ENCODE data around the gene HS3ST3A1.

The HS3ST3A1 gene

DNA sequence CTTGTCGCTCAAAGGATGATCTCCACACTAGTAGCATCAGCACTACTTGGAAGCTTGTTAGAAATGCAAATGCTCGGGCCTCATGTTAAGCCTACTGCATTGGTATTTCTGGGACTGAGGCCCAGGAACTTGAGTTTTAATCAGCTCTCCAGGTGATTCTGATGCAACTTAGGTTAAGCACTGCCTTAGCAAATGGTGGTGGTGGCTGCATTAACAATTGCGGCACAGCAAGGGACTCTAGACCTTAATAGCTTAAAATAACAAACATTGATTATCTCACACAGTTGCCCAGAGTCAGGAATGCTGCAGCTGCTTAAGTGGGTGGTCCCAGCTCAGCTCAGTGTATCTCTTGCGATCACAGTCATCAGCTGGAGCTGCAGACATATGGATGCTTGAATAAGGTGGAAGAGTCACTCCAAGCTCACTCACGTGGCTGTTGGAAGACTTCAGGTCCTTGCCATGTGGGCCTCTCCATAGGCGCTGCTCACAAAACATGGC is 25.8 kb downstream of the HS3ST3A1 start:
- TF ChIP-seq, protein P1, sequence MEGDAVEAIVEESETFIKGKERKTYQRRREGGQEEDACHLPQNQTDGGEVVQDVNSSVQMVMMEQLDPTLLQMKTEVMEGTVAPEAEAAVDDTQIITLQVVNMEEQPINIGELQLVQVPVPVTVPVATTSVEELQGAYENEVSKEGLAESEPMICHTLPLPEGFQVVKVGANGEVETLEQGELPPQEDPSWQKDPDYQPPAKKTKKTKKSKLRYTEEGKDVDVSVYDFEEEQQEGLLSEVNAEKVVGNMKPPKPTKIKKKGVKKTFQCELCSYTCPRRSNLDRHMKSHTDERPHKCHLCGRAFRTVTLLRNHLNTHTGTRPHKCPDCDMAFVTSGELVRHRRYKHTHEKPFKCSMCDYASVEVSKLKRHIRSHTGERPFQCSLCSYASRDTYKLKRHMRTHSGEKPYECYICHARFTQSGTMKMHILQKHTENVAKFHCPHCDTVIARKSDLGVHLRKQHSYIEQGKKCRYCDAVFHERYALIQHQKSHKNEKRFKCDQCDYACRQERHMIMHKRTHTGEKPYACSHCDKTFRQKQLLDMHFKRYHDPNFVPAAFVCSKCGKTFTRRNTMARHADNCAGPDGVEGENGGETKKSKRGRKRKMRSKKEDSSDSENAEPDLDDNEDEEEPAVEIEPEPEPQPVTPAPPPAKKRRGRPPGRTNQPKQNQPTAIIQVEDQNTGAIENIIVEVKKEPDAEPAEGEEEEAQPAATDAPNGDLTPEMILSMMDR (IDR thresholded peaks at IDR 0.05): no peak
- Histone ChIP-seq H3K4me1 (no peaks in the 10 kb centered on the region), H3K9ac (no peak overlapping the region), H3K27ac (no peak overlapping the region), H3K4me3 (ENCODE audit: low read depth, low read length) (no peak overlapping the region), H3K4me2 (ENCODE audit: low read length) (no peak overlapping the region), H3K27me3 (ENCODE audit: control insufficient read depth, insufficient read depth, low read length) (no peaks in the 10 kb centered on the region), H2AFZ (no peak overlapping the region), H3K36me3 (ENCODE audit: control insufficient read depth, insufficient read depth, low read length) (no peaks in the 10 kb centered on the region), H3K79me2 (no peaks in the 10 kb centered on the region), H3K9me3 (ENCODE audit: control insufficient read depth, low read length) (no peaks in the 10 kb centered on the region)

DNA sequence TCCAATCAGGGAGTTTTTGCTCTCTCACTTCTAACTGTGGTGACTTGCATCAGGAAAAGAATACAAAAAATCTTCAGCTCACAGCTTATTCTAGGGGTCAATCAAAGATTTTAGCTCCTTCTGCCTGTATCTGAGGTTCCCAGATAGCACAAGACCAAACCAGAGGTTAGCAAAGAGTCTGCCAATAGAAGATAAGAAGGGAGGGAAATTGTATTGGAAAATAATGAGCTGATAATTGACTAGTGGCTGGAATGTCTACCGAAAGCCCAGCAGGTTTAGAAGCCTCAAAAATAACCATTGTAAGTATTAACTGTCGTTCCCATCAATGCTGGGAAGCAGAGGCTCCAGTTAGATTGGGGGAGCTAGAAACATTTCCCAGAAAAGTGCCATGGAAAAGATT is 26.3 kb downstream of the HS3ST3A1 start:
- Histone ChIP-seq H3K9ac (no peak overlapping the region), H3K27me3 (ENCODE audit: control insufficient read depth, insufficient read depth, low read length) (no peaks in the 10 kb centered on the region), H3K4me2 (ENCODE audit: low read length) (no peak overlapping the region), H3K4me1 (no peaks in the 10 kb centered on the region), H3K36me3 (ENCODE audit: control insufficient read depth, insufficient read depth, low read length) (no peaks in the 10 kb centered on the region), H2AFZ (no peak overlapping the region), H3K9me3 (ENCODE audit: control insufficient read depth, low read length) (no peaks in the 10 kb centered on the region), H3K27ac (no peak overlapping the region), H3K4me3 (ENCODE audit: low read depth, low read length) (no peak overlapping the region), H3K79me2 (no peaks in the 10 kb centered on the region)
- TF ChIP-seq, protein P1 (IDR thresholded peaks at IDR 0.05): no peak

DNA sequence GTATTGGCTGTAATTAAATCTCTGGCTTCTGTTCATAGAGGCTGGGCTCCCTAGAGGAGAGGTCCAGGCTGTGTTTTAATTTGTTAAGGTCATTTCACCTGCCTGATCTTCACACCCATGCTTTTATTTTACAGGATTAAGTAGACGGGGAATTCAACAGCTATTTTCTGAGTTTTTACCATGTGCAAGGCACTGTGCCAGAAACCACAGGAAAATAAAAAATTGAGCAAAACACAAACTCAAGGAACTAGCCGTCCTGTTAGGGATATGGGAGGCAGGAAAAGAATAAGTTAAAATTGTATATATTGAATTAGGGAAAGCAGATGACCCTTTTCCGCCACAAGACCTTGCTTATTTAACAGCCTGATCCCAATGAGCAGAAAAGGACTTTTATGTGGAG is 29.1 kb downstream of the HS3ST3A1 start:
- Histone ChIP-seq H3K4me2 (ENCODE audit: low read length) (no peak overlapping the region), H3K4me3 (ENCODE audit: low read depth, low read length) (no peak overlapping the region), H3K27me3 (ENCODE audit: control insufficient read depth, insufficient read depth, low read length) (no peaks in the 10 kb centered on the region), H3K27ac (no peak overlapping the region), H3K79me2 (no peaks in the 10 kb centered on the region), H2AFZ (no peak overlapping the region), H3K4me1 (no peaks in the 10 kb centered on the region), H3K9ac (no peak overlapping the region), H3K9me3 (ENCODE audit: control insufficient read depth, low read length) (no peaks in the 10 kb centered on the region), H3K36me3 (ENCODE audit: control insufficient read depth, insufficient read depth, low read length) (no peaks in the 10 kb centered on the region)
- TF ChIP-seq, protein P1 (IDR thresholded peaks at IDR 0.05): no peak

DNA sequence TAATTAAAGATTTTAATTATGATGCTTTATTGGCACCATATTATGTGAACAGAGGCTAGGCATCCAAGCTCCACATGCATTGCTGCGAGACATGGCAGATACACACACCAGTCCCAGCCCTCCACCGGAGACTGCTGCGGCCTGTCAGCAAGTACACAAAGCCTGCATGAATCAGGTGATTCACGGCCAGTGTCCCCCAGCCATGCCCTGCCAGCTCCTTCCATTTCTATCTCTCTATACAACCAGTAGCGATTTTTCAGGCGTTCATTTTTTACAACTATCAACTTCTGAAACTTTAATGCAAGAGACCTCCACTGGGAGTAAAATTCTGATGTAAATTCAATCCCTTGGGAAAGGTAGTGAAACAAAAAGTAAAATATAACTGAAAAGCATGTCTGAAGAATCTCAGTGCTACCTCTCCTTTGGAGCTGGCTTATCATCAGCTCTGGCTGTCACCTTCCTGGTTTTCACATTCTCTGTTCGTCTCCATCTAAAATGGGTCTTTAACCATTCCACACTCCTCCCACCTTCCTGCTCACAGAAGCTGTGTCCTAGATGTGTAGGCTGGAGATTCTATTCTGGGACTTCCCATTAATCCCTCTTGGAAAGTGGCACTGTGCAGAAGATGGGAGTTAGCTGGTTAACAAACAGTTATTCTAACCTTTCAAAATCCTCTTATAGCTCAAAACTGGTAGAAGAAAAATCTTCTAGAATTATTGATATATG is 32.2 kb downstream of the HS3ST3A1 start:
- Histone ChIP-seq H3K27ac (no peak overlapping the region), H2AFZ (no peak overlapping the region), H3K9me3 (ENCODE audit: control insufficient read depth, low read length) (no peaks in the 10 kb centered on the region), H3K79me2 (no peaks in the 10 kb centered on the region), H3K4me1 (no peaks in the 10 kb centered on the region), H3K36me3 (ENCODE audit: control insufficient read depth, insufficient read depth, low read length) (no peaks in the 10 kb centered on the region), H3K9ac (no peak overlapping the region), H3K4me3 (ENCODE audit: low read depth, low read length) (no peak overlapping the region), H3K27me3 (ENCODE audit: control insufficient read depth, insufficient read depth, low read length) (no peaks in the 10 kb centered on the region), H3K4me2 (ENCODE audit: low read length) (no peak overlapping the region)
- TF ChIP-seq, protein P1 (IDR thresholded peaks at IDR 0.05): no peak
